Calu3 (cell line): ENCODE results near the gene ATP8A2. TPM values are rescaled to one million over a fixed set of nuclear protein-coding genes. Genes with fewer than 3 reads are reported as not detected.

Source experiments
- BruUV-seq: library from RNA; stranded (reverse); fragments of 400-500 nt; replicated peaks from 2 replicates; lab custom pipeline; 2021; lab: Mats Ljungman, UMichigan
- CTCF ChIA-PET: fragments of 300-600 bp; sonication (Branson Sonifier 250); formaldehyde crosslinking; loops from one replicate; lab custom pipeline; 2022; ENCODE audit warnings: antibody characterized with exemption; lab: Charles Lee
- DNase-seq: peaks from one replicate; pipeline ENCODE4 v3.0.0; 2022
- H3K27ac Mint-ChIP-seq: one replicate; pipeline ENCODE4 v1.8.0; 2022; ENCODE audit warnings: mixed read lengths; ENCODE audit not compliant: unreplicated experiment
- H3K27me3 Mint-ChIP-seq: one replicate; pipeline ENCODE4 v1.8.0; 2022; ENCODE audit warnings: mixed read lengths; ENCODE audit not compliant: unreplicated experiment
- H3K36me3 Mint-ChIP-seq: one replicate; pipeline ENCODE4 v1.8.0; 2022; ENCODE audit warnings: mild to moderate bottlenecking, moderate library complexity, mixed read lengths; ENCODE audit not compliant: insufficient read depth, unreplicated experiment
- H3K4me1 Mint-ChIP-seq: one replicate; pipeline ENCODE4 v1.8.0; 2022; ENCODE audit warnings: mild to moderate bottlenecking, low read depth, mixed read lengths; ENCODE audit not compliant: unreplicated experiment
- H3K4me3 Mint-ChIP-seq: one replicate; pipeline ENCODE4 v1.8.0; 2022; ENCODE audit warnings: mild to moderate bottlenecking, low read depth, moderate library complexity, mixed read lengths; ENCODE audit not compliant: unreplicated experiment
- H3K9me3 Mint-ChIP-seq: one replicate; pipeline ENCODE4 v1.8.0; 2022; ENCODE audit warnings: low read depth, mixed read lengths; ENCODE audit not compliant: unreplicated experiment
- intact Hi-C: fragments of 100-400 bp; cut with micrococcal nuclease; formaldehyde crosslinking; loops from one replicate; pipeline ENCODE4 v1.10.0; 2022; ENCODE audit not compliant: unreplicated experiment
- total RNA-seq: library from RNA; stranded (reverse); gene quantifications from 2 replicates; pipeline ENCODE4 v1.2.3, GENCODE V29; 2022
- TF ChIP-seq, protein P1 (sequence below): fragments of 200-600 bp; IDR thresholded peaks from one replicate; pipeline ENCODE4 v1.8.0; 2022; ENCODE audit warnings: antibody characterized with exemption; ENCODE audit not compliant: unreplicated experiment

ATP8A2 gene
- total RNA-seq, 1 experiment from 2014 or later = 0.05 TPM

DNA sequence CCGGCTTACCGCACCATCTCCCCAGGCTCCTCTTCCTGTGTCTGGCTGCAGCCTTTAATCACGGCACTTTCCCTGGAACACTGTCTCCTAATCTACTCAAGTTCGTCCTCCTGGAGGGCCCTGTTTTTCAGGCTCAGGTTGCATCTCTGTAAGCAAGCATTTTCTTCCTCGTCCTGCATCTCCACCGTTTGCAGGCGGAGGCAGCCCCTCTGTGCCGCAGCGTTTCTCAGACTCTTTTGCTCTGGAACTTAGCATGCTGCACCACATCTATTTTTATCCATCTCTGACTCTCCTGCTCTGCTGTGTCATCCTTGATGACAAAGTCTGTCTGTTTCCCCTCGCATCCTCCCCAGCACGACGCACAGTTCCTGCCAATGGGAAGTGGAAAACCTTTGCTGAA, 117.5 kb downstream of the ATP8A2 start:
- CTCF ChIA-PET = no interaction called here
- H3K27ac Mint-ChIP-seq = no peak overlapping the region
- no TSS peak for BruUV-seq
- no peaks in the 10 kb centered on the region for H3K9me3 Mint-ChIP-seq
- TF ChIP-seq, protein P1, sequence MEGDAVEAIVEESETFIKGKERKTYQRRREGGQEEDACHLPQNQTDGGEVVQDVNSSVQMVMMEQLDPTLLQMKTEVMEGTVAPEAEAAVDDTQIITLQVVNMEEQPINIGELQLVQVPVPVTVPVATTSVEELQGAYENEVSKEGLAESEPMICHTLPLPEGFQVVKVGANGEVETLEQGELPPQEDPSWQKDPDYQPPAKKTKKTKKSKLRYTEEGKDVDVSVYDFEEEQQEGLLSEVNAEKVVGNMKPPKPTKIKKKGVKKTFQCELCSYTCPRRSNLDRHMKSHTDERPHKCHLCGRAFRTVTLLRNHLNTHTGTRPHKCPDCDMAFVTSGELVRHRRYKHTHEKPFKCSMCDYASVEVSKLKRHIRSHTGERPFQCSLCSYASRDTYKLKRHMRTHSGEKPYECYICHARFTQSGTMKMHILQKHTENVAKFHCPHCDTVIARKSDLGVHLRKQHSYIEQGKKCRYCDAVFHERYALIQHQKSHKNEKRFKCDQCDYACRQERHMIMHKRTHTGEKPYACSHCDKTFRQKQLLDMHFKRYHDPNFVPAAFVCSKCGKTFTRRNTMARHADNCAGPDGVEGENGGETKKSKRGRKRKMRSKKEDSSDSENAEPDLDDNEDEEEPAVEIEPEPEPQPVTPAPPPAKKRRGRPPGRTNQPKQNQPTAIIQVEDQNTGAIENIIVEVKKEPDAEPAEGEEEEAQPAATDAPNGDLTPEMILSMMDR = no peak
- no peak for DNase-seq
- no peaks in the 10 kb centered on the region for H3K36me3 Mint-ChIP-seq
- no peak overlapping the region for H3K4me3 Mint-ChIP-seq
- no peaks in the 10 kb centered on the region for H3K4me1 Mint-ChIP-seq
- peaks cover 63% of the 10 kb centered on the region for H3K27me3 Mint-ChIP-seq
- intact Hi-C loops = no loop called here

DNA sequence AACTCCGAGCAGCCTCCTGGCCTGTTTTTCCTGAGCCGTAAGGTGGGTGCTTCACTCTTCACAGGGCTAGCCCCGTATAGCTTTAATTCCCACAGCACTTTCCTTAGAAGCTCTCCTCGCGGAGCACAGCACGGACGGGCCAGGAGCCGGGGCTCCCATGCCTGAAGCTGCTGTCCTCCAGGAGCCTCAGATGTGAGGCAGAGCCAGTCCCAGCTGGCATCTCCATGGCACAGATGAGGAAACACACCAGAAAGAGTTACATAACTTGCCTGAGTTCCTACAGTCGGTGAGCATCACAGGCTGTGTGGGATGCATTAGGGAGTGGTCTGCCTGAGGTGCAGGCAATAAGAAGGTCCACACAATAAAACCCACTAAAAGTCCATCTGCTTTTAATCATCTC, 118.5 kb downstream of the ATP8A2 start:
- no peaks in the 10 kb centered on the region for H3K9me3 Mint-ChIP-seq
- H3K27ac Mint-ChIP-seq = no peak overlapping the region
- H3K27me3 Mint-ChIP-seq = peaks cover 65% of the 10 kb centered on the region
- intact Hi-C loops = no loop called here
- CTCF ChIA-PET = no interaction called here
- DNase-seq = no peak
- no TSS peak for BruUV-seq
- no peaks in the 10 kb centered on the region for H3K4me1 Mint-ChIP-seq
- no peaks in the 10 kb centered on the region for H3K36me3 Mint-ChIP-seq
- TF ChIP-seq, protein P1 = no peak
- H3K4me3 Mint-ChIP-seq = no peak overlapping the region

DNA sequence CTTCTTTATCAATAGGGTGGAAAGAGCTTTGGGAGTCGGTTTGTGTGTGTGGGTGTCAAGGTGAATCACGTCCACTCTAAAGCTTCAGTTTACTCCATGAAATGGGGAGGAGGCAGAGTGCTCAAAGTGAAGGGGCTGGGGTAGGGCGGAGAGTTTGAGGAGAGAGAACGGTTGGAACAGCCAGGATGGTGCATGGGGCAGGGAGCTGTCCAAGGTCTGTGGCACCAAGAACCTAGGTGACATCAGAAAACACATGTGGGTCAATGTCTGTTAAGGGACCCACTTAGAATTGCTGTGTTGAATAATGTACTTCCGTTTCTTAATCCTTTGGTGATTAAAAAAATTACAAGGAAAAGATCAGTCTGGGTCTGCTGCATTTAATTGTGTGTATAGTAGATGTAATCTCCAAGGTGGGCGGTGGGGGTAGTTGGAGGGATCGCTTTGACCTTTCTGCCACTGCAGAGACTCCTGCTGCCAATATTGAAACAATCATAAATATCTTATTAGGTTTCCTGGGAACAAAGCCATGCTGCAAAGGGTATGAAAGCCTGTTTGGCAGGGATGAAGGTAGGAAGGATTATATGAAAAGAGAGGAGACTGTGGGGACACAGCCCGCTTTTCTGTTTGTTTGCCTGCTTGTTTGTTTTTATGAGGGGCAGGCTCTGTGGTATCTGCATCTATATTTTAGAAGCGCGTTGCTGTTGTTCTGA, 122.3 kb downstream of the ATP8A2 start:
- Mint-ChIP-seq H3K27me3 (peaks cover 64% of the 10 kb centered on the region), H3K4me1 (no peaks in the 10 kb centered on the region), H3K27ac (no peak overlapping the region), H3K9me3 (no peaks in the 10 kb centered on the region), H3K4me3 (no peak overlapping the region), H3K36me3 (no peaks in the 10 kb centered on the region)
- BruUV-seq = no TSS peak
- CTCF ChIA-PET = no interaction called here
- TF ChIP-seq, protein P1 = no peak
- intact Hi-C loops = no loop called here
- no peak for DNase-seq

DNA sequence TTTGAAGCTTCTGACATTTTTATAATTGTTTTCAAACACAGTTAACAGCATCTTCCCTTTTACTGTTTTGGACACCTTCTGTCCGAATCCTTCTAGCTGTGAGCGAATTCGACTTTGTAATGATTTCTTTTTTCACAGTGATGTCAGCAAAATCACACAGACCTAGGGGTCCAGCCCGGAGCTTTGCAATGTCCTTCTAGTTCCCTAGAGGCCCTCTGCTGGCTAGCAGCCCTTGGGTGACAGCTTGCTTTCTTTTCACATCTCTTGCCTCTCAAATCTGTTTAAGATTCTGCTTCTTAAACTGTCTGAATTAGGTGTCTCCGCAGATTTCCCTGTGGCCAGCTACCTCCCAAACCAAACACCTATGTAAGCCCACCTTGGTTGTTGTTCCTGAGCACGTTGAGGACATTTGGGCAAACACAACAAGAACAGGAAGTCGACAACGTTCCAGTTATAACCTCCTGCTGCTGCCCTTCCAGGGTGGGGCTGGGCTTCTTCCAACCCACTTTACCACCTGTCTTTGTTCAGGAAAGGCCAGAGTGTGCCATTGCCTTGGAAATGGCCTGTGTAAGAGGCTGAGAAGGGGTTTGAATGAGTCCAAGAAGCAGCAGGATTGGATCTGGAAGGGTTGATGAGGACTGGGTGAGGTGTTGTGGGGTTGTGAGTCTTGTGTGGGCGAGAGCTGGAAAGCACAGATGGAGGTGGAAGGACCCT, 123.1 kb downstream of the ATP8A2 start:
- TF ChIP-seq, protein P1 = no peak
- Mint-ChIP-seq H3K27me3 (peaks cover 64% of the 10 kb centered on the region), H3K9me3 (no peaks in the 10 kb centered on the region), H3K4me3 (no peak overlapping the region), H3K27ac (no peak overlapping the region), H3K4me1 (no peaks in the 10 kb centered on the region), H3K36me3 (no peaks in the 10 kb centered on the region)
- no TSS peak for BruUV-seq
- intact Hi-C loops = no loop called here
- CTCF ChIA-PET = no interaction called here
- no peak for DNase-seq
